GM06990 (cell line): ENCODE data around the gene TSC22D3.

Experiments used
- DNase-seq: peaks from one replicate; pipeline ENCODE4 v3.0.0-alpha.2; 2011; ENCODE audit not compliant: insufficient read length; ENCODE audit errors: extremely low read depth
- H3K27me3 ChIP-seq: replicated peaks from 2 replicates; pipeline ENCODE4 v1.6.0; 2011; ENCODE audit warnings: low read length; ENCODE audit not compliant: control insufficient read depth, insufficient read depth
- H3K36me3 ChIP-seq: 2 replicates; pipeline ENCODE4 v1.5.1; 2011; ENCODE audit warnings: low read length; ENCODE audit not compliant: control insufficient read depth, insufficient read depth
- H3K4me3 ChIP-seq: replicated peaks from 2 replicates; pipeline ENCODE4 v1.5.1; 2011; ENCODE audit warnings: low read depth, mild to moderate bottlenecking, control low read depth, low read length
- CTCF ChIP-seq: IDR thresholded peaks from 2 replicates; pipeline ENCODE4 v1.5.1; 2011; ENCODE audit warnings: low read length, control low read depth, mild to moderate bottlenecking, inconsistent platforms; ENCODE audit not compliant: insufficient read depth, poor library complexity, severe bottlenecking

TSC22D3 gene

GRCh38 chrX:107755721-107756120 is 19.9 kb downstream of the TSC22D3 start:
- no peak for DNase-seq

GRCh38 chrX:107753187-107753586 is 22.4 kb downstream of the TSC22D3 start:
- TF ChIP-seq CTCF = no peak
- Histone ChIP-seq H3K4me3 (no peak overlapping the region), H3K36me3 (no peaks in the 10 kb centered on the region), H3K27me3 (no peaks in the 10 kb centered on the region; the same call in 1 of the 2 replicates)
- no peak for DNase-seq

More at GRCh38 chrX:107755721-107756120, 19.9 kb downstream of the TSC22D3 start:
- Histone ChIP-seq H3K4me3 (no peak overlapping the region), H3K36me3 (no peaks in the 10 kb centered on the region), H3K27me3 (no peaks in the 10 kb centered on the region; the same call in 1 of the 2 replicates)
- TF ChIP-seq CTCF = no peak

- DNase-seq = no peak
- Histone ChIP-seq H3K36me3 (no peaks in the 10 kb centered on the region), H3K4me3 (no peak overlapping the region), H3K27me3 (no peaks in the 10 kb centered on the region; the same call in 1 of the 2 replicates)
- TF ChIP-seq CTCF = no peak
Measured at GRCh38 chrX:107752714-107753113, 22.9 kb downstream of the TSC22D3 start.

GRCh38 chrX:107752043-107752442 is 23.5 kb downstream of the TSC22D3 start:
- TF ChIP-seq CTCF = no peak
- H3K27me3 ChIP-seq = no peaks in the 10 kb centered on the region; the same call in 1 of the 2 replicates
- no peak overlapping the region for H3K4me3 ChIP-seq
- no peak for DNase-seq
- no peaks in the 10 kb centered on the region for H3K36me3 ChIP-seq

GRCh38 chrX:107750861-107751445 is 24.6 kb downstream of the TSC22D3 start:
- H3K4me3 ChIP-seq = no peak overlapping the region
- no peaks in the 10 kb centered on the region; the same call in 1 of the 2 replicates for H3K27me3 ChIP-seq
- no peak for TF ChIP-seq CTCF
- DNase-seq = no peak
- no peaks in the 10 kb centered on the region for H3K36me3 ChIP-seq

- Histone ChIP-seq H3K4me3 (no peak overlapping the region), H3K27me3 (no peaks in the 10 kb centered on the region; the same call in 1 of the 2 replicates), H3K36me3 (no peaks in the 10 kb centered on the region)
- no peak for TF ChIP-seq CTCF
- DNase-seq = no peak
Measured at GRCh38 chrX:107750263-107750662, 25.3 kb downstream of the TSC22D3 start.
